T-helper 22 cell (primary cell): ENCODE measurements around the gene ZNF366.

Source experiments
- DNase-seq: peaks from one replicate; pipeline ENCODE4 v3.0.0-alpha.2; 2020; ENCODE audit warnings: low read depth

Gene ZNF366

GRCh38 chr5:72507231-72507906 lies at the start of gene ZNF366:
ZNF366 (minus strand) TSS chr5:72507410; CDS start chr5:72461496, 45,914 bp downstream.
- DNase-seq: no peak

- DNase-seq: no peak
Measured at GRCh38 chr5:72556351-72557166, 49.3 kb upstream of the ZNF366 start.

- no peak for DNase-seq
Measured at GRCh38 chr5:72555871-72556270, 48.7 kb upstream of the ZNF366 start.

GRCh38 chr5:72554897-72555296 lies 47.7 kb upstream of the ZNF366 start:
- DNase-seq: no peak

- no peak for DNase-seq
Measured at GRCh38 chr5:72552041-72552557, 44.9 kb upstream of the ZNF366 start.

GRCh38 chr5:72550595-72550994 lies 43.4 kb upstream of the ZNF366 start:
- no peak for DNase-seq

GRCh38 chr5:72543811-72544210 lies 36.6 kb upstream of the ZNF366 start:
- no peak for DNase-seq

- DNase-seq: no peak
Measured at GRCh38 chr5:72543365-72543764, 36.2 kb upstream of the ZNF366 start.

GRCh38 chr5:72542695-72543094 lies 35.5 kb upstream of the ZNF366 start:
- DNase-seq: no peak

- no peak for DNase-seq
Measured at GRCh38 chr5:72541501-72542225, 34.5 kb upstream of the ZNF366 start.

GRCh38 chr5:72540759-72541438 lies 33.7 kb upstream of the ZNF366 start:
- no peak for DNase-seq

- DNase-seq: no peak
Measured at GRCh38 chr5:72539726-72540125, 32.5 kb upstream of the ZNF366 start.

- DNase-seq: no peak
Measured at GRCh38 chr5:72539038-72539437, 31.8 kb upstream of the ZNF366 start.

- DNase-seq: no peak
Measured at GRCh38 chr5:72537166-72537565, 30.0 kb upstream of the ZNF366 start.

- no peak for DNase-seq
Measured at GRCh38 chr5:72531496-72532190, 24.4 kb upstream of the ZNF366 start.

- DNase-seq: no peak
Measured at GRCh38 chr5:72530196-72530595, 23.0 kb upstream of the ZNF366 start.

- DNase-seq: no peak
Measured at GRCh38 chr5:72529383-72529782, 22.2 kb upstream of the ZNF366 start.

- no peak for DNase-seq
Measured at GRCh38 chr5:72525816-72526215, 18.6 kb upstream of the ZNF366 start.

GRCh38 chr5:72523960-72524582 lies 16.9 kb upstream of the ZNF366 start:
- no peak for DNase-seq

GRCh38 chr5:72522607-72523006 lies 15.4 kb upstream of the ZNF366 start:
- no peak for DNase-seq

GRCh38 chr5:72519111-72519510 lies 11.9 kb upstream of the ZNF366 start:
- DNase-seq: no peak
